Activated naive CD4-positive, alpha-beta T cell treated with anti-CD3 and anti-CD28 coated beads, Interleukin-2, amount 50 U/mL, for 24 hours (primary cell): ENCODE results near the gene ARCN1.
"Not testable (repeated sequence)": the region's sequence is repeated elsewhere in the genome, so short reads cannot be mapped to it uniquely, and the experiment has no call there.

Experiments used
- H3K27ac Mint-ChIP-seq: one replicate; pipeline ENCODE4 v1.8.0; 2021; ENCODE audit warnings: mild to moderate bottlenecking, mixed read lengths
- H3K27me3 Mint-ChIP-seq: one replicate; pipeline ENCODE4 v1.8.0; 2021; ENCODE audit warnings: mixed read lengths
- H3K36me3 Mint-ChIP-seq: one replicate; pipeline ENCODE4 v1.8.0; 2021; ENCODE audit warnings: mixed read lengths
- H3K4me1 Mint-ChIP-seq: one replicate; pipeline ENCODE4 v1.8.0; 2021; ENCODE audit warnings: mixed read lengths
- H3K4me3 Mint-ChIP-seq: one replicate; pipeline ENCODE4 v1.8.0; 2021; ENCODE audit warnings: mild to moderate bottlenecking, mixed read lengths
- H3K9me3 Mint-ChIP-seq: one replicate; pipeline ENCODE4 v1.8.0; 2021; ENCODE audit warnings: mixed read lengths

The ARCN1 gene

GRCh38 chr11:118533769-118534729, 38.2 kb upstream of the ARCN1 start:
- Mint-ChIP-seq H3K9me3 (no peaks in the 10 kb centered on the region), H3K4me3 (no peak overlapping the region), H3K4me1 (peaks cover 22% of the 10 kb centered on the region), H3K27me3 (no peaks in the 10 kb centered on the region), H3K36me3 (no peaks in the 10 kb centered on the region), H3K27ac (no peak overlapping the region)

DNA sequence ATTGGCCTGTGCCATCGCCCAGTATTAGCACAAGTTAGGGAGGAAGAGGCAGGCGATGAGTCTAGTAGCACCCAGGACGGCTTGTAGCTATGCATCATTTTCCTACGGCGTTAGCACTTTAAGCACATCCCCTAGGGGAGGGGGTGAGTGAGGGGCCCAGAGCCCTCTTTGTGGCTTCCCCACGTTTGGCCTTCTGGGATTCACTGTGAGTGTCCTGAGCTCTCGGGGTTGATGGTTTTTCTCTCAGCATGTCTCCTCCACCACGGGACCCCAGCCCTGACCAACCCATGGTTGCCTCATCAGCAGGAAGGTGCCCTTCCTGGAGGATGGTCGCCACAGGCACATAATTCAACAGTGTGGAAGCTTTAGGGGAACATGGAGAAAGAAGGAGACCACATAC, 36.9 kb upstream of the ARCN1 start:
- H3K27me3 Mint-ChIP-seq, result no peaks in the 10 kb centered on the region
- no peak overlapping the region for H3K27ac Mint-ChIP-seq
- H3K4me1 Mint-ChIP-seq, result peaks cover 10% of the 10 kb centered on the region
- peaks cover 2% of the 10 kb centered on the region for H3K36me3 Mint-ChIP-seq
- no peaks in the 10 kb centered on the region for H3K9me3 Mint-ChIP-seq
- no peak overlapping the region for H3K4me3 Mint-ChIP-seq

DNA sequence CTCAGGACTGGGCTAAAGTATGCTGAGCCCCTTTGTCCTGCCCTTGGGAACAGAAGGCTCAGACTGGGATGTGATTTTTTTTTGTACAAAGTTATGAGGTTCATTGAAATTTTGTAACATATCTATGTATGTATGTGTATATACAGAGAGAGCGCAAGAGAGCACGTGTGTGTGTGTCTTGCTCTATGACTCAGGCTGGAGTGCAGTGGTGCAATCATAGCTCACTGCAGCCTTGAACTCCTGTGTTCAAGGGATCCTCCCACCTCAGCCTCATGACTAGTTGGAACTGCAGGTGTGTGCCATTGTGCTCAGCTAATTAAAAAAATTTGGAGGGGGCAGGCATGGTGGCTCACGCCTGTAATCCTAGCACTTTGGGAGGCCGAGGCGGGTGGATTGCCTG, 35.5 kb upstream of the ARCN1 start:
- Mint-ChIP-seq H3K27me3 (no peaks in the 10 kb centered on the region), H3K4me1 (peaks cover 3% of the 10 kb centered on the region), H3K27ac (no peak overlapping the region), H3K4me3 (no peak overlapping the region), H3K9me3 (no peaks in the 10 kb centered on the region), H3K36me3 (peaks cover 6% of the 10 kb centered on the region)

- peaks cover 6% of the 10 kb centered on the region for H3K36me3 Mint-ChIP-seq
- H3K4me1 Mint-ChIP-seq, result no peaks in the 10 kb centered on the region
- no peak overlapping the region for H3K4me3 Mint-ChIP-seq
- no peaks in the 10 kb centered on the region for H3K9me3 Mint-ChIP-seq
- H3K27ac Mint-ChIP-seq, result no peak overlapping the region
- no peaks in the 10 kb centered on the region for H3K27me3 Mint-ChIP-seq
Observed at GRCh38 chr11:118537409-118537980, 34.7 kb upstream of the ARCN1 start.

- no peak overlapping the region for H3K27ac Mint-ChIP-seq
- no peak overlapping the region for H3K4me3 Mint-ChIP-seq
- no peaks in the 10 kb centered on the region for H3K4me1 Mint-ChIP-seq
- peaks cover 6% of the 10 kb centered on the region for H3K36me3 Mint-ChIP-seq
- no peaks in the 10 kb centered on the region for H3K27me3 Mint-ChIP-seq
- no peaks in the 10 kb centered on the region for H3K9me3 Mint-ChIP-seq
Observed at GRCh38 chr11:118544010-118544646, 28.1 kb upstream of the ARCN1 start.

GRCh38 chr11:118544647-118545010, 27.6 kb upstream of the ARCN1 start:
- H3K36me3 Mint-ChIP-seq, result peaks cover 6% of the 10 kb centered on the region

DNA sequence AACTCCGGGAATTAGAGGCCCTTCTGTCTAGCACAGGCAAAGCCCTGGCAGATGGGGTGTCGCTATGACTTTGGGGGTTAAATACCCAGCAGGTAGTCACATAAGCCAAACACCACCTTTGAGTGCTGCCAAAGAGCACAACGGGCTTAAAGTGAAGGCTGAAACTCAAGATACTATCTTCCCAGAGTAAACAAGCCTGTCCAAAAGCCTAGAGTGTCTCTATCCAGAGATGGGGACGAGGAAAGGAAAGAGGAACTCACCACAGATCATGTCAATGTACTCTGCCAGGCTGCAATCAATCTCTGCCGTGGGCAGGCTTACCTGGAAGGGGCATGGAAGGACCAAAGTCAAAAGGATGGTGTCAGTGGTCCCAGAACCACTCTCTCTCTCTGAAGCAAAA, 26.7 kb upstream of the ARCN1 start:
- Mint-ChIP-seq H3K4me3 (no peak overlapping the region), H3K4me1 (no peaks in the 10 kb centered on the region), H3K9me3 (no peaks in the 10 kb centered on the region), H3K36me3 (peaks cover 4% of the 10 kb centered on the region), H3K27me3 (no peaks in the 10 kb centered on the region), H3K27ac (peak overlapping the region; percentile 8)

More at GRCh38 chr11:118544647-118545010, 27.6 kb upstream of the ARCN1 start:
- Mint-ChIP-seq H3K27me3 (no peaks in the 10 kb centered on the region), H3K4me3 (no peak overlapping the region), H3K4me1 (no peaks in the 10 kb centered on the region), H3K27ac (no peak overlapping the region), H3K9me3 (no peaks in the 10 kb centered on the region)

- Mint-ChIP-seq H3K36me3 (peaks cover 2% of the 10 kb centered on the region), H3K27me3 (no peaks in the 10 kb centered on the region), H3K4me1 (no peaks in the 10 kb centered on the region), H3K9me3 (no peaks in the 10 kb centered on the region), H3K4me3 (no peak overlapping the region), H3K27ac (no peak overlapping the region)
Observed at GRCh38 chr11:118547132-118547531, 25.1 kb upstream of the ARCN1 start.

GRCh38 chr11:118552341-118552740, 19.9 kb upstream of the ARCN1 start:
- H3K4me1 Mint-ChIP-seq, result no peaks in the 10 kb centered on the region
- no peak overlapping the region for H3K4me3 Mint-ChIP-seq
- H3K27me3 Mint-ChIP-seq, result no peaks in the 10 kb centered on the region
- H3K36me3 Mint-ChIP-seq, result peaks cover 12% of the 10 kb centered on the region
- no peak overlapping the region for H3K27ac Mint-ChIP-seq
- H3K9me3 Mint-ChIP-seq, result no peaks in the 10 kb centered on the region

DNA sequence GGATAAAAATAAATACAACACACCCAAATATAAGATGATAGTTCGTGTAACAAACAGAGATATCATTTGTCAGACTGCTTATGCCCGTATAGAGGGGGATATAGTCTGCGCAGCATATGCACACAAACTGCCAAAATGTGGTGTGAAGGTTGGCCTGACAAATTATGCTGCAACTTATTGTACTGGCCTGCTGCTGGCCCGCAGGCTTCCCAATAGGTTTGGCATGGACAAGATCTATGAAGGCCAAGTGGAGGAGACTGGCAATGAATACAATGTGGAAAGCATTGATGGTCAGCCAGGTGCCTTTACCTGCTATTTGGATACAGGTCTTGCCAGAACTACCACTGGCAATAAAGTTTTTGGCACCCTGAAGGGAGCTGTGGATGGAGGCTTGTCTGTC, 11.4 kb upstream of the ARCN1 start:
- H3K4me1 Mint-ChIP-seq, result peaks cover 16% of the 10 kb centered on the region

GRCh38 chr11:118565051-118565450, 7.2 kb upstream of the ARCN1 start:
- Mint-ChIP-seq H3K4me3 (peak overlapping the region; percentile 71), H3K9me3 (no peaks in the 10 kb centered on the region), H3K36me3 (peaks cover 1% of the 10 kb centered on the region), H3K27me3 (no peaks in the 10 kb centered on the region), H3K4me1 (peaks cover 19% of the 10 kb centered on the region), H3K27ac (peak overlapping the region; percentile 41)

More for the DNA sequence above, 11.4 kb upstream of the ARCN1 start:
- Mint-ChIP-seq H3K27ac (no peak overlapping the region), H3K4me3 (no peak overlapping the region), H3K36me3 (peaks cover 1% of the 10 kb centered on the region), H3K9me3 (no peaks in the 10 kb centered on the region), H3K27me3 (no peaks in the 10 kb centered on the region)

- Mint-ChIP-seq H3K27ac (no peak overlapping the region), H3K9me3 (no peaks in the 10 kb centered on the region), H3K4me3 (no peak overlapping the region)
Observed at GRCh38 chr11:118569670-118570069, 2.5 kb upstream of the ARCN1 start.

DNA sequence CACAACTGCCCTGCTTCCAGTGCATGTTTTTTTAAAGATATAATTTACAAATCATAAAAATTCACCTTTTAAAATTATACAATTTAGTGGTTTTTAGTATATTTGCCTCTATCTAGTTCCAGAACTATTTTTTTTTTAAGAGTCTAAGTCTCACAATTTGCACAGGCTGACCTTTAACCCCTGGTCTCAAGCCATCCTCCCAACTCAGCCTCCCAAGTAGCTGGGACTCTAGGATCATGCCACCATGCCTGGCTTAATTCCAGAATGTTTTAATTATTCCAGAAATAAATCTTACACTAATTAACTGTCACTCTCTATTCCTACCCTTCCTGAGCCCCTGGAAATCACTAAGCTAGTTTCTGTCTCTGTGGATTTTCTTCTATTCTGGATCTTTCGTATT, 1.4 kb upstream of the ARCN1 start:
- Mint-ChIP-seq H3K9me3 (no peaks in the 10 kb centered on the region), H3K27me3 (no peaks in the 10 kb centered on the region), H3K36me3 (peaks cover under 1% of the 10 kb centered on the region), H3K27ac (peak overlapping the region; percentile 96), H3K4me1 (peaks cover 39% of the 10 kb centered on the region), H3K4me3 (peak overlapping the region; percentile 99)

More at GRCh38 chr11:118569670-118570069, 2.5 kb upstream of the ARCN1 start:
- Mint-ChIP-seq H3K4me1 (peaks cover 36% of the 10 kb centered on the region), H3K36me3 (no peaks in the 10 kb centered on the region), H3K27me3 (no peaks in the 10 kb centered on the region)

- peak overlapping the region; percentile 96 for H3K27ac Mint-ChIP-seq
- H3K9me3 Mint-ChIP-seq, result not testable (repeated sequence)
Observed at GRCh38 chr11:118571701-118572060, 528 bp upstream of the ARCN1 start.

DNA sequence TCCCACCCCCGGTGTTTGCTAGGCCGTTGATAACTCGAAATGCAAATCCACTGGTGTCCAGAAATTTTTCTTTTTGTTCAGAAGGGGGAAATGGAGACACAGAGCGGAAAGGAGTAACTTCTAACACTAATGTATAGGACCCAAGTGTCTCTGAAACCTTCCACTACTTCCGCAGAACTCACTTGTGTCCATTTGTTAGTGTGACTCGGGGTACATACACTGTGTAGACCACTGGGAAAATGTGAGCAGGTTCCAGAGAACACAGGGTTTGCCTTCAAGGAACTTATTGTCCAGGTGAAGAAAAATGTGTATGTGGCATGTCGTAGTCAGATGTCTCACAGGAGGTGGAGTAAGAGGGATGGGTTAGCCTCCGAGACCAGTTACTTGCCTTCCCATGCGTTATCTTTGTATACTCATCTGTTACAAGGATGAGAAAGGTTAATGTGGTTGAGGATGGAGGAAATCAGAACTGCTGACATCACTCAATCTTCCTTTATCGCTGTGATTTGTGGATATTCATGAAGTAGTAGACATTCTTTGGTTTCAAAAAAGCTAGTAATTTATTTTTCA, 857 bp downstream of the ARCN1 start:
- Mint-ChIP-seq H3K36me3 (peaks cover 4% of the 10 kb centered on the region), H3K27me3 (no peaks in the 10 kb centered on the region), H3K4me3 (peak overlapping the region; percentile 99), H3K4me1 (peaks cover 56% of the 10 kb centered on the region), H3K27ac (peak overlapping the region; percentile 96), H3K9me3 (no peaks in the 10 kb centered on the region)

More at GRCh38 chr11:118571701-118572060, 528 bp upstream of the ARCN1 start:
- H3K36me3 Mint-ChIP-seq, H3K27me3 Mint-ChIP-seq: not testable (repeated sequence)
- H3K4me1 Mint-ChIP-seq, result peaks cover 44% of the 10 kb centered on the region
- peak overlapping the region; percentile 99 for H3K4me3 Mint-ChIP-seq

DNA sequence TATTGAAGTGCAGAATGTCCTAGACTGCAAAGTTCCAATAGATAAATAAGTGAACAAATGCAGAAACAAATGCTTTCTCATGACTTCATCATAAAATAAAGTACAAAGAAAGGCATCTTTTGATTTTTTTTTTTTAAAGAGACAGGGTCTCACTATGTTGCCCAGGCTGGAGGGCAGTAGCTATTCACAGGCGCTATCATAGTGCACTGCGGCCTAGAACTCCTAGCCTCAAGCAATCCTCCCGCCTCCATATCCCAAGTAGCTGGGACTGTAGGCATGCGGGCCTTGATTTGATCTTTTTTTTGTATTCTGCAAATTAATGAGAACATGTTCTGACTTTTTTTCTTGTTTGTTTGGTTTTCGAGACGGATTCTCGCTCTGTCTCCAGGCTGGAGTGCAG, 2.4 kb downstream of the ARCN1 start:
- peaks cover 67% of the 10 kb centered on the region for H3K4me1 Mint-ChIP-seq
- peaks cover 4% of the 10 kb centered on the region for H3K36me3 Mint-ChIP-seq
- no peak overlapping the region for H3K27ac Mint-ChIP-seq
- no peaks in the 10 kb centered on the region for H3K9me3 Mint-ChIP-seq
- H3K4me3 Mint-ChIP-seq, result peak overlapping the region; percentile 79
- H3K27me3 Mint-ChIP-seq, result no peaks in the 10 kb centered on the region
